ENCODE results near the gene COL25A1.
A peak's percentile ranks its signal among the peaks of the same experiment; 100 is the strongest.
"Not testable (repeated sequence)": the region's sequence is repeated elsewhere in the genome, so short reads cannot be mapped to it uniquely, and the experiment has no call there.

The COL25A1 gene

GRCh38 chr4:109007976-109008375, 294.5 kb downstream of the COL25A1 start:
- DNase-seq = no peak
- intact Hi-C loops (cut with DNase I) = no loop called here

GRCh38 chr4:109005523-109005922, 296.9 kb downstream of the COL25A1 start:
- intact Hi-C loops (cut with DNase I) = no loop called here

GRCh38 chr4:109004418-109004817, 298.0 kb downstream of the COL25A1 start:
- DNase-seq = peak in 2 of 42 donors; percentile 6 to 18
- intact Hi-C loops (cut with DNase I) = no loop called here

More at GRCh38 chr4:109005523-109005922, 296.9 kb downstream of the COL25A1 start:
- no peak for DNase-seq

GRCh38 chr4:109003964-109004363, 298.5 kb downstream of the COL25A1 start:
- DNase-seq = no peak
- intact Hi-C loops (cut with DNase I) = no loop called here

- intact Hi-C loops (cut with DNase I) = no loop called here
- no peak for DNase-seq
Observed at GRCh38 chr4:108991551-108992328, 310.7 kb downstream of the COL25A1 start.

- DNase-seq = no peak
- intact Hi-C loops (cut with DNase I) = no loop called here
Observed at GRCh38 chr4:108988464-108989195, 313.8 kb downstream of the COL25A1 start.

- DNase-seq; intact Hi-C loops (cut with DNase I): not testable (repeated sequence)
Observed at GRCh38 chr4:108984495-108984894, 318.0 kb downstream of the COL25A1 start.

- DNase-seq = no peak
- intact Hi-C loops (cut with DNase I) = no loop called here
Observed at GRCh38 chr4:108982402-108983185, 319.9 kb downstream of the COL25A1 start.

GRCh38 chr4:108980455-108981239, 321.8 kb downstream of the COL25A1 start:
- peak in 3 of 42 donors; percentile 4 to 19 (median 7) for DNase-seq
- intact Hi-C loops (cut with DNase I) = no loop called here

GRCh38 chr4:108979759-108980158, 322.7 kb downstream of the COL25A1 start:
- no peak for DNase-seq

GRCh38 chr4:108978066-108978465, 324.4 kb downstream of the COL25A1 start:
- intact Hi-C loops (cut with DNase I) = no loop called here
- no peak for DNase-seq

More at GRCh38 chr4:108979759-108980158, 322.7 kb downstream of the COL25A1 start:
- intact Hi-C loops (cut with DNase I) = no loop called here

- DNase-seq = no peak
- intact Hi-C loops (cut with DNase I) = no loop called here
Observed at GRCh38 chr4:108972613-108973283, 329.7 kb downstream of the COL25A1 start.

- no peak for DNase-seq
- intact Hi-C loops (cut with DNase I) = no loop called here
Observed at GRCh38 chr4:108971473-108971872, 331.0 kb downstream of the COL25A1 start.

GRCh38 chr4:108965472-108966076, 336.9 kb downstream of the COL25A1 start:
- no peak for DNase-seq
- intact Hi-C loops (cut with DNase I) = no loop called here

- DNase-seq = no peak
- intact Hi-C loops (cut with DNase I) = no loop called here
Observed at GRCh38 chr4:108965016-108965415, 337.4 kb downstream of the COL25A1 start.

- DNase-seq = no peak
- intact Hi-C loops (cut with DNase I) = no loop called here
Observed at GRCh38 chr4:108963910-108964309, 338.5 kb downstream of the COL25A1 start.

- no peak for DNase-seq
- intact Hi-C loops (cut with DNase I) = no loop called here
Observed at GRCh38 chr4:108959491-108959890, 343.0 kb downstream of the COL25A1 start.

- DNase-seq = no peak
Observed at GRCh38 chr4:108954880-108955279, 347.6 kb downstream of the COL25A1 start.

More at GRCh38 chr4:108954880-108955279, 347.6 kb downstream of the COL25A1 start:
- intact Hi-C loops (cut with DNase I) = no loop called here
